MM.1S (cell line): ENCODE data around the gene CAVIN3.

Experiments
- CTCF ChIP-seq: fragments of 300-600 bp; sonication (generic); IDR thresholded peaks from 2 replicates; pipeline ENCODE4 v1.5.1; 2016; ENCODE audit warnings: antibody characterized with exemption, low read length, mixed read lengths
- EZH2 ChIP-seq: fragments of 300-600 bp; sonication (generic); optimal IDR thresholded peaks from 2 replicates; pipeline ENCODE3; 2017; ENCODE audit warnings: low read depth, mild to moderate bottlenecking, antibody characterized with exemption, low read length, mixed read lengths

- TF ChIP-seq CTCF (no peak), EZH2 (no peak)
These were observed 42.0 kb upstream of the CAVIN3 start for GRCh38 chr11:6362185-6362872.
